Activated CD4-positive, alpha-beta T cell treated with anti-CD3 and anti-CD28 coated beads, Interleukin-2, amount 50 U/mL, for 1 hour (primary cell): Measurements from ENCODE around the gene GDF11.
A peak's percentile ranks its signal among the peaks of the same experiment; 100 is the strongest.

Source experiments
- DNase-seq: peaks from one replicate; pipeline ENCODE4 v3.0.0-alpha.2; 2020

The GDF11 gene

GRCh38 chr12:55724226-55724939 is 18.5 kb upstream of the GDF11 start:
- DNase-seq, result peak; percentile 66

GRCh38 chr12:55724940-55725309 is 18.0 kb upstream of the GDF11 start:
- no peak for DNase-seq

GRCh38 chr12:55725556-55725955 is 17.4 kb upstream of the GDF11 start:
- DNase-seq, result no peak

GRCh38 chr12:55726971-55727370 is 16.0 kb upstream of the GDF11 start:
- DNase-seq, result no peak

- DNase-seq, result no peak
These were observed 15.2 kb upstream of the GDF11 start for GRCh38 chr12:55727643-55728185.

- no peak for DNase-seq
These were observed 14.6 kb upstream of the GDF11 start for GRCh38 chr12:55728186-55728938.

- peak; percentile 40 for DNase-seq
These were observed 13.7 kb upstream of the GDF11 start, which contains the start of gene CD63 for GRCh38 chr12:55728939-55729818. Gene CD63 (minus strand): TSS chr12:55729009. CDS start chr12:55728341, 668 bp downstream.

GRCh38 chr12:55729819-55730818 is 12.8 kb upstream of the GDF11 start:
- no peak for DNase-seq

- DNase-seq, result no peak
These were observed 10.6 kb upstream of the GDF11 start for GRCh38 chr12:55732288-55732687.

GRCh38 chr12:55733021-55733555 is 9.8 kb upstream of the GDF11 start:
- no peak for DNase-seq

GRCh38 chr12:55733858-55734257 is 9.1 kb upstream of the GDF11 start:
- no peak for DNase-seq

GRCh38 chr12:55734595-55734994 is 8.3 kb upstream of the GDF11 start:
- DNase-seq, result no peak

- DNase-seq, result no peak
These were observed 6.8 kb upstream of the GDF11 start for GRCh38 chr12:55736076-55736475.

- DNase-seq, result peak; percentile 53
These were observed 5.9 kb upstream of the GDF11 start for GRCh38 chr12:55736780-55737580.

- DNase-seq, result no peak
These were observed 5.3 kb upstream of the GDF11 start for GRCh38 chr12:55737581-55738122.

- peak; percentile 65 for DNase-seq
These were observed 4.5 kb upstream of the GDF11 start for GRCh38 chr12:55738123-55739024.

- DNase-seq, result no peak
These were observed 3.9 kb upstream of the GDF11 start for GRCh38 chr12:55739025-55739378.

GRCh38 chr12:55741931-55742680 is 816 bp upstream of the GDF11 start:
- DNase-seq, result no peak
